Endothelial cell of umbilical vein (primary cell): ENCODE data around the gene PANX3. TPM values are rescaled to one million over a fixed set of nuclear protein-coding genes. Genes with fewer than 3 reads are reported as not detected.

ENCODE experiments used
- BruUV-seq: library from RNA; stranded (reverse); fragments of 400-500 nt; replicated peaks from 2 replicates; lab custom pipeline; 2021; lab: Mats Ljungman, UMichigan
- CTCF ChIA-PET: fragments of 300-600, 350-600 bp; sonication (Branson Sonifier 250); formaldehyde crosslinking; loops from one replicate; lab custom pipeline; 2021; ENCODE audit warnings: antibody characterized with exemption, inconsistent platforms; lab: Charles Lee
- POLR2A ChIA-PET: fragments of 300-600, 350-600 bp; sonication (Branson Sonifier 250); formaldehyde crosslinking; loops from one replicate; lab custom pipeline; 2021; ENCODE audit warnings: antibody characterized with exemption, inconsistent platforms; lab: Charles Lee
- DNase-seq: peaks from one replicate; pipeline ENCODE4 v3.0.0-alpha.2; 2011; ENCODE audit warnings: low read depth, low spot score
- FAIRE-seq: peaks from 2 replicates; lab custom pipeline; 2011; peaks lifted over from hg19 to GRCh38; lab: Jason Lieb, UNC
- H2AFZ ChIP-seq: 2 replicates; pipeline ENCODE4 v1.6.0; 2012; ENCODE audit warnings: low read depth, low read length, control low read depth, inconsistent platforms
- H3K27ac ChIP-seq: 2 replicates; pipeline ENCODE4 v1.5.1; 2011; ENCODE audit warnings: low read depth, mild to moderate bottlenecking, control low read depth, low read length, moderate library complexity; ENCODE audit not compliant: insufficient read depth
- H3K27me3 ChIP-seq, 2 experiments: 2 replicates each; pipeline versions ENCODE4 v1.6.0 to v1.6.1; 2011; ENCODE audit warnings: low read length in 2 of 2, mixed read lengths in 1 of 2; ENCODE audit not compliant: control insufficient read depth in 2 of 2, insufficient read depth in 2 of 2
- H3K36me3 ChIP-seq, 2 experiments: 2 replicates in 1 of 2; 3 replicates in 1 of 2; pipeline ENCODE4 v1.5.1; 2011; ENCODE audit warnings: low read length in 2 of 2, mild to moderate bottlenecking in 1 of 2, moderate library complexity in 1 of 2; ENCODE audit not compliant: control insufficient read depth in 2 of 2, insufficient read depth in 2 of 2; ENCODE audit errors: extremely low read depth in 1 of 2
- H3K4me1 ChIP-seq: 3 replicates; pipeline ENCODE4 v1.5.1; 2011; ENCODE audit warnings: mild to moderate bottlenecking, low read length; ENCODE audit not compliant: control insufficient read depth, insufficient read depth; ENCODE audit errors: extremely low read depth
- H3K4me2 ChIP-seq: 2 replicates; pipeline ENCODE4 v1.6.1; 2011; ENCODE audit warnings: low read length, control low read depth, mixed read lengths; ENCODE audit not compliant: insufficient read depth
- H3K4me3 ChIP-seq, 3 experiments: fragments of 200-600 bp in 1 of 3; sonication (generic), shearing (Covaris generic) in 1 of 3; replicated peaks in 1 of 3; 2 replicates each; pipeline ENCODE4 v1.5.1; 2011 to 2016; ENCODE audit warnings: control low read depth in 3 of 3, low read length in 3 of 3, mild to moderate bottlenecking in 2 of 3, inconsistent platforms in 1 of 3, low read depth in 1 of 3, moderate library complexity in 1 of 3; ENCODE audit not compliant: insufficient read depth in 1 of 3
- H3K79me2 ChIP-seq: 2 replicates; pipeline ENCODE4 v1.6.0; 2012; ENCODE audit warnings: low read length, inconsistent platforms; ENCODE audit not compliant: control insufficient read depth, insufficient read depth
- H3K9ac ChIP-seq: replicated peaks from 2 replicates; pipeline ENCODE3; 2011; ENCODE audit warnings: low read length, control low read depth; ENCODE audit not compliant: insufficient read depth; ENCODE audit errors: extremely low read depth
- H3K9me1 ChIP-seq: replicated peaks from 3 replicates; pipeline ENCODE4 v1.6.0; 2011; ENCODE audit warnings: mild to moderate bottlenecking, low read length; ENCODE audit not compliant: control insufficient read depth, insufficient read depth; ENCODE audit errors: extremely low read depth
- H3K9me3 ChIP-seq: replicated peaks from 2 replicates; pipeline ENCODE4 v1.5.1; 2012; ENCODE audit warnings: low read length, inconsistent platforms; ENCODE audit not compliant: control insufficient read depth, insufficient read depth
- H4K20me1 ChIP-seq: replicated peaks from 2 replicates; pipeline ENCODE3; 2011; ENCODE audit warnings: mild to moderate bottlenecking, low read length; ENCODE audit not compliant: control insufficient read depth, insufficient read depth; ENCODE audit errors: extremely low read depth
- FOS ChIP-seq: IDR thresholded peaks from 2 replicates; pipeline ENCODE4 v1.6.1; 2011; ENCODE audit warnings: mild to moderate bottlenecking, low read length, moderate library complexity, borderline replicate concordance; ENCODE audit not compliant: insufficient read depth
- MYC ChIP-seq: IDR thresholded peaks from one replicate; pipeline ENCODE4 v1.6.1; 2011; ENCODE audit warnings: mild to moderate bottlenecking, low read depth, low read length
- POLR2AphosphoS5 ChIP-seq: IDR thresholded peaks from 2 replicates; pipeline ENCODE4 v1.6.1; 2012; ENCODE audit warnings: low read depth, mild to moderate bottlenecking, control low read depth, low read length, moderate library complexity; ENCODE audit not compliant: insufficient read depth
- dilution Hi-C: fragments of 300-500 bp; cut with MboI; formaldehyde crosslinking; loops from one replicate; pipeline ENCODE4 v1.15.0; 2019; ENCODE audit warnings: low sequenced_read_pairs; ENCODE audit not compliant: extremely low pct_ligation_motif_present
- intact Hi-C: fragments of 100-400 bp; cut with micrococcal nuclease; formaldehyde crosslinking; loops from one replicate; pipeline ENCODE4 v1.10.0; 2022
- polyA plus RNA-seq, 4 experiments: library from polyadenylated mRNA; depleted of rRNA in 3 of 4; stranded (reverse) in 3 of 4; unstranded in 1 of 4; fragments of >200 nt; gene quantifications; 2 replicates each; pipeline versions ENCODE4 v1.2.1 to v1.2.3, GENCODE V29; 2011 to 2012; ENCODE audit warnings: missing spikeins in 1 of 4
- total RNA-seq: library from RNA; stranded (reverse); gene quantifications from 2 replicates; pipeline ENCODE4 v1.2.3, GENCODE V29; 2021
- TF ChIP-seq, protein P1 (sequence below), 2 donors: IDR thresholded peaks; 1 replicate in 1 of 2; 2 replicates in 1 of 2; pipeline ENCODE4 v1.5.1; 2011; ENCODE audit warnings: low read length in 2 of 2, mild to moderate bottlenecking in 2 of 2, moderate library complexity in 2 of 2, control low read depth in 1 of 2, inconsistent platforms in 1 of 2, low read depth in 1 of 2; ENCODE audit not compliant: insufficient read depth in 1 of 2; ENCODE audit errors: extremely low read depth in 1 of 2

The PANX3 gene
- total and polyA plus RNA-seq, 2 donors (not counting 3 experiments of a cell fraction or from before 2014, with no cell fraction given): not detected

DNA sequence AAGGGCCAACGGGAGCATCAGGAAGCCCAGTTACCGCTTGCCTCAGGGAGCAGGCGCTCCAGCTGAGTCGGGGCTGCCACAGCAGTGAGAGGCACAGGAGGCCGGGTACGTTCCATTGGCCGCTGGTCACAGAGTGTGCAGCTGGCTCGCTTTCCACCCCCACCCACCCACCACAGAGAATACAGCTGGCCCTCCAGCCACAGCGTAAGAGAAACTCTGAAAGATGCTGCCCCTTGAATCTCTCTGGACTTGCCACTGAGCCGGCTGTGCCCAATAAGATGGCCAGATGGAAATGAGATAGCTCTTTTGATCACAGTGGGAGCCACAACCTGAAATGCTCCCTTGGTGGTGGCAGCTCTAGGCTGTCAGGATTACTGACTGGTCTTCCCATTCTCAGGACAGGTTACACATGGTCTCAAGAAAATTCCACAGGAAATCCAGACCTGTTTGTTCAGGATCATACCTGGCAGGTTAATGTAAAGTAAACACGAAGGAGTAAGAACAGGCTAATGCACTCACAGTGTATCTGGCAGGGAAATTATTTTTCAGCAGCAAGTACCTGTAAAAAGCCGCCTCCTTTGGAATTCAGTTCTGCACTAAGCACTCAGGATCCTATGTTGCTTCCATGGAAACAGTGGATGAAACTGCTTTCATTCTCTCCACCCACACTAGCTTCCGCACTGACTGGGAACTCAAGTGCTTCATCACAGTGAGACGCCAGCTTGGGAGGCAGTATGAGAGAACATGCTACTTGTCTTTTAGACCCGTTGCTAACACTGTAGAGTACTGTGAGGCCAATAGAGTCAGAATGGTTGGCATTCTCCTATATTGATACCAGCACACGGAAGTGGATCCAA, 45.8 kb downstream of the PANX3 start:
- Histone ChIP-seq H3K4me2 (no peak overlapping the region), H3K4me3 (no peak overlapping the region), H3K27me3 (no peaks in the 10 kb centered on the region), H3K4me1 (no peaks in the 10 kb centered on the region), H3K9me1 (no peaks in the 10 kb centered on the region), H2AFZ (no peak overlapping the region), H3K27ac (no peak overlapping the region), H3K9ac (no peak overlapping the region), H3K79me2 (no peaks in the 10 kb centered on the region), H4K20me1 (no peaks in the 10 kb centered on the region), H3K36me3 (no peaks in the 10 kb centered on the region), H3K9me3 (no peaks in the 10 kb centered on the region)
- BruUV-seq: no TSS peak
- dilution Hi-C loops: no loop called here
- POLR2A ChIA-PET: no interaction called here
- intact Hi-C loops: no loop called here
- DNase-seq (no peak), FAIRE-seq (no peak)
- CTCF ChIA-PET: interaction anchor here (0.5 to 2.5 kb wide), 4 partner anchors 12 to 180 kb away, joined by 3 to 11 read pairs (median 4); no protein-coding TSS in a partner anchor
- TF ChIP-seq POLR2AphosphoS5 (no peak), FOS (no peak)
- TF ChIP-seq, protein P1, sequence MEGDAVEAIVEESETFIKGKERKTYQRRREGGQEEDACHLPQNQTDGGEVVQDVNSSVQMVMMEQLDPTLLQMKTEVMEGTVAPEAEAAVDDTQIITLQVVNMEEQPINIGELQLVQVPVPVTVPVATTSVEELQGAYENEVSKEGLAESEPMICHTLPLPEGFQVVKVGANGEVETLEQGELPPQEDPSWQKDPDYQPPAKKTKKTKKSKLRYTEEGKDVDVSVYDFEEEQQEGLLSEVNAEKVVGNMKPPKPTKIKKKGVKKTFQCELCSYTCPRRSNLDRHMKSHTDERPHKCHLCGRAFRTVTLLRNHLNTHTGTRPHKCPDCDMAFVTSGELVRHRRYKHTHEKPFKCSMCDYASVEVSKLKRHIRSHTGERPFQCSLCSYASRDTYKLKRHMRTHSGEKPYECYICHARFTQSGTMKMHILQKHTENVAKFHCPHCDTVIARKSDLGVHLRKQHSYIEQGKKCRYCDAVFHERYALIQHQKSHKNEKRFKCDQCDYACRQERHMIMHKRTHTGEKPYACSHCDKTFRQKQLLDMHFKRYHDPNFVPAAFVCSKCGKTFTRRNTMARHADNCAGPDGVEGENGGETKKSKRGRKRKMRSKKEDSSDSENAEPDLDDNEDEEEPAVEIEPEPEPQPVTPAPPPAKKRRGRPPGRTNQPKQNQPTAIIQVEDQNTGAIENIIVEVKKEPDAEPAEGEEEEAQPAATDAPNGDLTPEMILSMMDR (IDR thresholded peaks at IDR 0.05; ENCODE audit: extremely low read depth in 1 of 2, insufficient read depth in 1 of 2, low read depth in 1 of 2, low read length in 2 of 2): no peak

DNA sequence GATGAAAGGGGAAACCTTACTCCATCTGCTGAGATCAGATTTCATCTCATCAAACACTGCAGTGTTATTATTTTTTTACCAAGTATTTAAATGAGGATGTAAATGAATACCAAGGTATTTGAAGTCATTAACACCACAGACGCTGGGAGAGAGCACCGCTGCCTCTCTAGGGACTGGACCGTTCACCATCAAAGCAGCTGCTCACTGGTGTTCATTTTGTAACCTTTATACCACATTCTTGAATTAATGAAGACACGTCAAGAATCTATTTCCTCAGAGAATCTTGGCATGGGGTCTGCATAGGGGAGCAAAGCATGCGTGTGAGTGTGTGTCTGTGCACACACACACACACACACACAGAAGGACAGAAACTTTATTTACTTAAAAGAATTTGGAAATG, 46.7 kb downstream of the PANX3 start:
- POLR2A ChIA-PET: no interaction called here
- intact Hi-C loops (no loop called here), dilution Hi-C loops (no loop called here)
- Histone ChIP-seq H3K27me3 (no peaks in the 10 kb centered on the region), H3K4me3 (no peak overlapping the region), H4K20me1 (no peaks in the 10 kb centered on the region), H3K36me3 (no peaks in the 10 kb centered on the region), H2AFZ (no peak overlapping the region), H3K9ac (no peak overlapping the region), H3K27ac (no peak overlapping the region), H3K79me2 (no peaks in the 10 kb centered on the region), H3K9me3 (no peaks in the 10 kb centered on the region), H3K4me1 (no peaks in the 10 kb centered on the region), H3K9me1 (no peaks in the 10 kb centered on the region), H3K4me2 (no peak overlapping the region)
- no peak for TF ChIP-seq MYC
- CTCF ChIA-PET: interaction anchor here (2.5 kb wide), 1 partner anchor 11 kb away, joined by 11 read pairs; no protein-coding TSS in a partner anchor
- DNase-seq (no peak), FAIRE-seq (no peak)
- BruUV-seq: no TSS peak
